Kasumi-1 (cell line): ENCODE data around the gene LTK.
"Not testable (repeated sequence)": the region's sequence is repeated elsewhere in the genome, so short reads cannot be mapped to it uniquely, and the experiment has no call there.

ENCODE experiments used
- DNase-seq, 2 experiments: peaks; one replicate each; lab custom pipeline; 2025; lab: John Stamatoyannopoulos, UW

The LTK gene

DNA sequence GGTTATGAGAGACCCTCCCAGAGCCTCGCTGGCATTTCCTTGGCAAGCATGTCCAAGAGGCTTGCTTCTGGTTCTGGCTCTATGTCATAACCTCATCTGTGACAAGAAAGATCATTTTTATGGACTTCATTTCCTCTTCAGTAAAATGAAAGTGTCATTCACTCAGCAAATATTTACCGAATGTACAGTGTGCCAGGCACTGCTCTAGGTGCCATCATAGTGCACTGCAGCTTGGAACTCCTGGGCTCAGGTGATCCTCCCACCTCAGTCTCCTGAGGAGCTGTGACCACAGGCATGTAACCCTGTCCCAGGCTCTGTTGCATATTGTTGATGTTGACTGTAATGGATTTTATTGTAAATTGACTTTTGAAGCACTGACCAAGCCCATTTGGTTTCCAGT lies 38.7 kb downstream of the LTK start:
- DNase-seq: peak in 1 of 2 experiments; percentile 16

DNA sequence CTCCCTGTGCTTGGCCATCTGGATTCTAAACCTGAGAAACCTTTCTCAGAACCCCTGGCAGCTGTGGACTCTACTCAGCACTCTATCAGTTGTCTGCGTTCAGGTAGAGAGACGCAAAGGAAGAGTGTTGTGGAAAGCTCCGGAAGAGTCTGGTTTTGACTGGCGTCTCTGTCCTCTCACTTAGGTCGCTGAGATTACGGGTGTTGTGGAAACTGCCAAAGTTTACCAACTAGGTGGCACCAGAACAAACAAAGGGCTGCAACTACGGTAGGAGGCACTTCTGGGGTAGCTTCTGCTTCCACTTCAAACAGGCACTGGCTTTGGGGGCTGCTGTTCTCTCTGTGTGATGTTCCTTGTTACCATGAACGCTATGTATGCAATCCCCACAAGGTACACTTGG lies 39.2 kb downstream of the LTK start:
- DNase-seq: no peak

DNA sequence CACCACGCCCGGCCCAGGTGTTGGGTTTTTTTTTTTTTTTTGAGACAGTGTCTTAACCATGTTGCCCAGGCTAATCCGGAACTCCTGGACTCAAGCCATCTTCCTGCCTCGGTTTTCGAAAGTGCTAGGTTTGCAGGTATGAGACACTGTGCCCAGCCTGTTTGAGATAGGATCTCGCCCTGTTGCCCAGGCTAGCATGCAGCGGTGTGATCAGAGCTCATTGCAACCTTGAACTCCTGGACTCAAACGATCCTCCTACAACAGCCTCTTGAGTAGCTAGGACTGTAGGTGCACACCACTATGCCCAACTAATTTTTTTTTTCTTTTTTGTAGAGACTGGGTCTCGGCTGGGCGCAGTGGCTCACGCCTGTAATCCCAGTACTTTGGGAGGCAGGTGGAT lies 40.2 kb downstream of the LTK start:
- DNase-seq: no peak

DNA sequence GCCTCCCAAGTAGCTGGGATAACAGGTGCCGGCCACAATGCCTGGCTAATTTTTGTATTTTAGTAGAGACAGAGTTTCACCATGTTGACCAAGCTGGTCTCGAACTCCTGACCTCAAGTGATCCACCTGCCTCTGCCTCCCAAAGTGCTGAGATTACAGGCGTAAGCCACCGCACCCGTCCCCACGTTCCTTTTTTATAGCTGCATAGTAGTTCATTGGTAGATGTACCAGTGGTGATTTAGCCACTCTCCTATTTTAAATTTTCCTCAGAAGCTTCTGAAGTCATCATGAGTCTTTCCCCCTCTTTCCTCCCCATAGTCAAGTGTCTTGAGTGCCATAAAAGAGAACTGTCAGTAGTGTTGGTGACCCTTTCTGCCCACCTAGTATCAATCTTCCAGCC lies 44.0 kb downstream of the LTK start:
- DNase-seq: not testable (repeated sequence)

- DNase-seq: no peak
These were observed 46.9 kb downstream of the LTK start for GRCh38 chr15:41466711-41467110.

GRCh38 chr15:41465822-41466421 lies 47.7 kb downstream of the LTK start:
- DNase-seq: peak; percentile 49 to 65

- no peak for DNase-seq
These were observed 48.6 kb downstream of the LTK start for GRCh38 chr15:41464889-41465580.

DNA sequence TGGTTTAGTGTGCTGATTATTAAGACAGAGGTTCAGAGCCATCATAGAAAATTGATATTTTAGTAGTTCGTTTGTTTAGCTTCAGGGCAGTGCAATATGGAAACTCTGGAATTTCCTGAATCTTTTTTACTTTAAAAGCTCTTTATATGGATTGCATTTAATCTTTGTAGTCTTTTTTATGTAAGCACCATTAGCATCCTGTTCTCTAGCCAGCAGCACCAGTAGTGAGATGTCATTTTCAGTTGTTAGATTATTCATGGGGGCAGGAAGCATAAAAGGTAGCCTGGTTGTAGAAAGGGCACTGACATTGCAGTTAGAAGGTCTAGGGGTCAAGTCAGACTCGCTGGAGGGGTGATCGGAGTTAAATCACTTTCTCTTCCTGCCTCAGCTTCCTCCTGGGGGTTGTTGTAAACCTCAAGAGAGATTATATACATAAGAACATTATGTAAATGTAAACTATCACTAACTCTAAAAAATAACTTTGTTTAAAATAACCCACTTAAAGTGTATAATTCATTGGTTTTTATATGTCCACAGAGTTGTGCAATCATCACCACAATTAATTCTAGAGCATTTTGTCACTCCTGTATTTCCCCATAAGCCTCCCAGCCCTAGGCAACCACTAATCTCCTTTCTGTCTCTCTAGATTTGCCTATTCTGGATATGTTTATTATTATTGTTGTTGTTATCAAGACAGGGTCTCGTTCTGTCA lies 51.4 kb downstream of the LTK start:
- no peak for DNase-seq
